H1 (cell line): ENCODE results near the gene CTIF. TPM values are rescaled to one million over a fixed set of nuclear protein-coding genes. Genes with fewer than 3 reads are reported as not detected.

Experiments
- CTCF ChIA-PET: fragments of 300-600 bp; sonication (Branson Sonifier 250); formaldehyde crosslinking; loops from one replicate; lab custom pipeline; 2021; ENCODE audit not compliant: partially characterized antibody; lab: Charles Lee
- POLR2A ChIA-PET: fragments of 300-600 bp; sonication (Branson Sonifier 250); formaldehyde crosslinking; loops from one replicate; lab custom pipeline; 2021; ENCODE audit warnings: inconsistent platforms; ENCODE audit not compliant: partially characterized antibody; lab: Charles Lee
- DNase-seq, 2 experiments: peaks; one replicate each; pipeline versions ENCODE4 v3.0.0 to v3.0.0-alpha.2; 2010 to 2022; ENCODE audit warnings: low spot score in 2 of 2, low read depth in 1 of 2, mixed read lengths in 1 of 2
- FAIRE-seq: peaks from 2 replicates; lab custom pipeline; 2011; peaks lifted over from hg19 to GRCh38; lab: Jason Lieb, UNC
- H2AFZ ChIP-seq: 2 replicates; pipeline ENCODE4 v1.8.1; 2012; ENCODE audit warnings: low read length, inconsistent platforms
- H2AK5ac ChIP-seq: 2 replicates; pipeline ENCODE4 v1.6.1; 2013; ENCODE audit warnings: low read depth, low read length
- H2BK120ac ChIP-seq: replicated peaks from 2 replicates; pipeline ENCODE3; 2013; ENCODE audit warnings: low read depth, low read length, inconsistent platforms
- H2BK12ac ChIP-seq: 2 replicates; pipeline ENCODE4 v1.6.1; 2013; ENCODE audit warnings: low read depth, low read length
- H2BK15ac ChIP-seq: 2 replicates; pipeline ENCODE4 v1.6.1; 2013; ENCODE audit warnings: low read length
- H2BK20ac ChIP-seq: 2 replicates; pipeline ENCODE4 v1.6.1; 2013; ENCODE audit warnings: low read length
- H2BK5ac ChIP-seq: 2 replicates; pipeline ENCODE4 v1.6.1; 2013; ENCODE audit warnings: low read depth, low read length
- H3K14ac ChIP-seq: 2 replicates; pipeline ENCODE4 v1.6.1; 2013; ENCODE audit warnings: inconsistent platforms; ENCODE audit not compliant: insufficient read length
- H3K18ac ChIP-seq: 2 replicates; pipeline ENCODE4 v1.6.1; 2013; ENCODE audit warnings: low read length; ENCODE audit errors: extremely low read depth
- H3K23ac ChIP-seq: 2 replicates; pipeline ENCODE4 v1.6.1; 2013; ENCODE audit warnings: inconsistent platforms; ENCODE audit not compliant: insufficient read length
- H3K23me2 ChIP-seq: 2 replicates; pipeline ENCODE4 v1.6.1; 2013; ENCODE audit warnings: low read depth, low read length
- H3K27ac ChIP-seq: 2 replicates; pipeline ENCODE4 v1.6.1; 2011; ENCODE audit warnings: low read depth, low read length, inconsistent platforms
- H3K27me3 ChIP-seq, 4 experiments: replicated peaks in 1 of 4; 1 replicate in 1 of 4; 2 replicates in 3 of 4; pipeline versions ENCODE4 v1.6.1 to v1.8.1; 2011 to 2013; ENCODE audit warnings: low read length in 3 of 4, mild to moderate bottlenecking in 3 of 4, inconsistent platforms in 2 of 4, mixed read lengths in 2 of 4, moderate library complexity in 1 of 4; ENCODE audit not compliant: control insufficient read depth in 3 of 4, insufficient read depth in 3 of 4; ENCODE audit errors: extremely low read depth in 1 of 4
- H3K36me3 ChIP-seq, 4 experiments: 2 replicates each; pipeline versions ENCODE4 v1.6.1 to v1.8.1; 2011 to 2013; ENCODE audit warnings: mild to moderate bottlenecking in 4 of 4, low read length in 3 of 4, moderate library complexity in 2 of 4, control low read depth in 1 of 4, inconsistent platforms in 1 of 4; ENCODE audit not compliant: insufficient read depth in 4 of 4, control insufficient read depth in 2 of 4
- H3K4ac ChIP-seq: replicated peaks from 2 replicates; pipeline ENCODE3; 2013; ENCODE audit warnings: low read length, low read depth, mixed read lengths, inconsistent platforms; ENCODE audit not compliant: insufficient read length
- H3K4me1 ChIP-seq, 4 experiments: replicated peaks in 1 of 4; 1 replicate in 1 of 4; 2 replicates in 3 of 4; pipeline versions ENCODE4 v1.6.1 to v1.8.1; 2011 to 2013; ENCODE audit warnings: low read length in 3 of 4, inconsistent platforms in 2 of 4, mixed read lengths in 1 of 4; ENCODE audit not compliant: insufficient read depth in 4 of 4, control insufficient read depth in 3 of 4
- H3K4me2 ChIP-seq, 2 experiments: 2 replicates each; pipeline versions ENCODE4 v1.6.1 to v1.8.1; 2011 to 2013; ENCODE audit warnings: low read depth in 2 of 2, low read length in 2 of 2, control low read depth in 1 of 2, inconsistent platforms in 1 of 2, mild to moderate bottlenecking in 1 of 2; ENCODE audit not compliant: insufficient read depth in 1 of 2
- H3K4me3 ChIP-seq, 4 experiments: fragments of 200-600, 300-600 bp in 1 of 4; sonication (generic), shearing (Covaris generic), sonication (Bioruptor Twin) in 1 of 4; 2 replicates each; pipeline versions ENCODE4 v1.5.1 to v1.8.1; 2011 to 2016; ENCODE audit warnings: low read length in 4 of 4, low read depth in 3 of 4, control low read depth in 2 of 4, inconsistent platforms in 2 of 4, mild to moderate bottlenecking in 2 of 4, mixed read lengths in 1 of 4, moderate library complexity in 1 of 4; ENCODE audit not compliant: insufficient read depth in 2 of 4; ENCODE audit errors: extremely low read depth in 1 of 4
- H3K56ac ChIP-seq: replicated peaks from 2 replicates; pipeline ENCODE3; 2013; ENCODE audit warnings: low read depth, mild to moderate bottlenecking, mixed read lengths, low read length, inconsistent platforms; ENCODE audit not compliant: insufficient read length
- H3K79me1 ChIP-seq: 2 replicates; pipeline ENCODE4 v1.6.1; 2013; ENCODE audit warnings: low read depth, low read length, control low read depth
- H3K79me2 ChIP-seq, 2 experiments: 2 replicates each; pipeline versions ENCODE4 v1.6.1 to v1.8.1; 2012 to 2013; ENCODE audit warnings: low read length in 2 of 2, mild to moderate bottlenecking in 2 of 2, inconsistent platforms in 1 of 2; ENCODE audit not compliant: insufficient read depth in 2 of 2, control insufficient read depth in 1 of 2
- H3K9ac ChIP-seq, 4 experiments: replicated peaks in 1 of 4; 1 replicate in 1 of 4; 2 replicates in 3 of 4; pipeline versions ENCODE4 v1.6.1 to v1.8.1; 2011 to 2013; ENCODE audit warnings: low read depth in 3 of 4, low read length in 3 of 4, control low read depth in 2 of 4, mild to moderate bottlenecking in 2 of 4, moderate library complexity in 2 of 4, inconsistent platforms in 1 of 4; ENCODE audit errors: extremely low read depth in 1 of 4
- H3K9me3 ChIP-seq, 2 experiments: 2 replicates each; pipeline versions ENCODE4 v1.6.1 to v1.8.1; 2012 to 2013; ENCODE audit warnings: mild to moderate bottlenecking in 2 of 2, moderate library complexity in 2 of 2, control low read depth in 1 of 2, inconsistent platforms in 1 of 2, low read depth in 1 of 2, low read length in 1 of 2, mixed read lengths in 1 of 2; ENCODE audit not compliant: insufficient read depth in 2 of 2
- H4K20me1 ChIP-seq, 2 experiments: replicated peaks in 1 of 2; 2 replicates each; pipeline versions ENCODE3 to v1.8.1; 2011 to 2013; ENCODE audit warnings: inconsistent platforms in 2 of 2, low read length in 2 of 2, mild to moderate bottlenecking in 1 of 2; ENCODE audit not compliant: insufficient read depth in 2 of 2, control insufficient read depth in 1 of 2
- H4K5ac ChIP-seq: 2 replicates; pipeline ENCODE4 v1.6.1; 2013; ENCODE audit warnings: low read length, low read depth, mixed read lengths, inconsistent platforms; ENCODE audit not compliant: insufficient read length
- H4K8ac ChIP-seq: 2 replicates; pipeline ENCODE4 v1.8.0; 2013; ENCODE audit warnings: mild to moderate bottlenecking, moderate library complexity, low read length, inconsistent platforms; ENCODE audit not compliant: insufficient read depth; ENCODE audit errors: extremely low read depth
- H4K91ac ChIP-seq: replicated peaks from 2 replicates; pipeline ENCODE3; 2013; ENCODE audit warnings: low read length, mixed read lengths, inconsistent platforms; ENCODE audit not compliant: insufficient read length
- CTCF ChIP-seq, 3 experiments: IDR thresholded peaks; 1 replicate in 2 of 3; 2 replicates in 1 of 3; pipeline versions ENCODE4 v1.5.1 to v1.6.1; 2011; ENCODE audit warnings: low read length in 3 of 3, mild to moderate bottlenecking in 3 of 3, inconsistent platforms in 2 of 3, low read depth in 1 of 3, moderate library complexity in 1 of 3; ENCODE audit not compliant: insufficient read depth in 1 of 3; ENCODE audit errors: control extremely low read depth in 1 of 3
- WGBS, 2 experiments: shearing (Covaris generic) in 1 of 2; methylation state at CpG; one replicate each; pipeline versions ENCODE4 v1.1.6 to v1.1.7; 2013 to 2015; ENCODE audit warnings: low lambda C conversion rate in 2 of 2, mixed read lengths in 2 of 2, inconsistent platforms in 1 of 2, low coverage in 1 of 2, missing lambda C conversion rate in 1 of 2; ENCODE audit not compliant: insufficient replicate concordance in 2 of 2, insufficient coverage in 1 of 2, insufficient read length in 1 of 2; ENCODE audit errors: extremely low coverage in 1 of 2, missing lambda C conversion rate in 1 of 2; 5-methylcytosine and 5-hydroxymethylcytosine counted together
- polyA plus RNA-seq, 7 experiments: library from polyadenylated mRNA; depleted of rRNA in 3 of 7; stranded (reverse) in 5 of 7; unstranded in 2 of 7; fragments of >200 nt in 5 of 7; fragments of 200-250 nt in 2 of 7; gene quantifications; 1 replicate in 5 of 7; 2 replicates in 1 of 7; 4 replicates in 1 of 7; pipeline versions ENCODE4 v1.2.1 to v1.2.3, GENCODE V29; 2011 to 2013; ENCODE audit warnings: missing spikeins in 2 of 7, mixed read lengths in 2 of 7
- total RNA-seq: library from RNA; stranded (reverse); fragmentation: NEBNext Ultra II Directional; extraction: Animal tissue kit (Norgen Biotek cat#: 25700); gene quantifications from 2 replicates; pipeline ENCODE4 v1.2.1, GENCODE V29; 2021

CTIF gene
- total and polyA plus RNA-seq, 2 of the 8 experiments (the other 6 are each of a cell fraction or from before 2014, with no cell fraction given) = 9.0 to 17.8 TPM

- Histone ChIP-seq H3K23ac (no peak overlapping the region), H2BK12ac (no peak overlapping the region), H3K4me1 (no peaks in the 10 kb centered on the region; a peak in 1 of 7 replicates), H3K18ac (no peak overlapping the region), H2BK120ac (no peak overlapping the region), H3K27me3 (no peaks in the 10 kb centered on the region), H4K91ac (no peak overlapping the region), H3K23me2 (no peaks in the 10 kb centered on the region), H3K4me2 (no peak overlapping the region), H2BK15ac (no peak overlapping the region), H4K8ac (0 out of 2 replicates have a peak overlapping the region, but pooled peaks have one; percentile 9), H3K36me3 (no peaks in the 10 kb centered on the region; a peak in 1 of 8 replicates), H3K56ac (no peak overlapping the region), H3K14ac (no peak overlapping the region), H4K5ac (no peak overlapping the region), H2AK5ac (no peak overlapping the region), H3K9ac (no peak overlapping the region), H3K4ac (no peak overlapping the region), H2BK5ac (no peak overlapping the region), H2BK20ac (no peak overlapping the region), H2AFZ (no peak overlapping the region), H3K79me2 (no peaks in the 10 kb centered on the region), H3K4me3 (no peak overlapping the region), H3K9me3 (no peaks in the 10 kb centered on the region), H3K27ac (no peak overlapping the region), H4K20me1 (no peaks in the 10 kb centered on the region), H3K79me1 (no peaks in the 10 kb centered on the region)
- DNase-seq = no peak
- WGBS, 2 experiments = 81% methylated on average over 11 of the region's 11 CpGs; no CpG with 5 or more reads in 1 of the 2 experiments
- ChIA-PET POLR2A (no interaction called here), CTCF (interaction anchor here (1.0 to 4.3 kb wide), 6 partner anchors 10 to 312 kb away, joined by 3 to 17 read pairs (median 4); no protein-coding TSS in a partner anchor)
- no peak for TF ChIP-seq CTCF (IDR thresholded peaks at IDR 0.05; ENCODE audit: control extremely low read depth in 1 of 3, insufficient read depth in 1 of 3, low read depth in 1 of 3, low read length in 3 of 3)
- FAIRE-seq = no peak
Measured at GRCh38 chr18:48787203-48788151, 248.6 kb downstream of the CTIF start.
